Parathyroid adenoma (tissue), 2 donors: ENCODE measurements around the gene ZER1.

Source experiments
- H2AFZ ChIP-seq: fragments of 300-600 bp; sonication (generic); one replicate; pipeline ENCODE4 v1.7.0; 2017; ENCODE audit warnings: antibody characterized with exemption, mild to moderate bottlenecking
- H3K27ac ChIP-seq: fragments of 300-600 bp; sonication (generic); one replicate; pipeline ENCODE4 v1.7.0; 2017
- H3K27me3 ChIP-seq: fragments of 300-600 bp; sonication (generic); one replicate; pipeline ENCODE4 v1.7.0; 2017; ENCODE audit warnings: low read length; ENCODE audit not compliant: control insufficient read depth, insufficient read depth
- H3K36me3 ChIP-seq: fragments of 300-600 bp; sonication (generic); one replicate; pipeline ENCODE4 v1.7.0; 2017; ENCODE audit warnings: low read length; ENCODE audit not compliant: control insufficient read depth, insufficient read depth
- H3K4me1 ChIP-seq: fragments of 300-600 bp; sonication (generic); one replicate; pipeline ENCODE4 v1.7.0; 2017; ENCODE audit warnings: control low read depth
- H3K4me2 ChIP-seq: fragments of 300-600 bp; sonication (generic); one replicate; pipeline ENCODE4 v1.7.0; 2017; ENCODE audit warnings: low read length
- H3K4me3 ChIP-seq: fragments of 300-600 bp; sonication (generic); one replicate; pipeline ENCODE4 v1.7.0; 2017; ENCODE audit warnings: low read depth, low read length
- H3K79me2 ChIP-seq: fragments of 300-600 bp; sonication (generic); one replicate; pipeline ENCODE4 v1.7.0; 2017; ENCODE audit warnings: control low read depth
- H3K9ac ChIP-seq: fragments of 300-600 bp; sonication (generic); one replicate; pipeline ENCODE4 v1.7.0; 2017; ENCODE audit warnings: mild to moderate bottlenecking
- H3K9me3 ChIP-seq: fragments of 300-600 bp; sonication (generic); one replicate; pipeline ENCODE4 v1.7.0; 2017; ENCODE audit warnings: low read length; ENCODE audit not compliant: control insufficient read depth
- TF ChIP-seq, protein P1 (sequence below): fragments of 300-600 bp; sonication (generic); IDR thresholded peaks from one replicate; pipeline ENCODE4 v1.7.0; 2017; ENCODE audit warnings: antibody characterized with exemption, mild to moderate bottlenecking
- donor health status: primary hyperparathyroidism.

ZER1 gene

DNA sequence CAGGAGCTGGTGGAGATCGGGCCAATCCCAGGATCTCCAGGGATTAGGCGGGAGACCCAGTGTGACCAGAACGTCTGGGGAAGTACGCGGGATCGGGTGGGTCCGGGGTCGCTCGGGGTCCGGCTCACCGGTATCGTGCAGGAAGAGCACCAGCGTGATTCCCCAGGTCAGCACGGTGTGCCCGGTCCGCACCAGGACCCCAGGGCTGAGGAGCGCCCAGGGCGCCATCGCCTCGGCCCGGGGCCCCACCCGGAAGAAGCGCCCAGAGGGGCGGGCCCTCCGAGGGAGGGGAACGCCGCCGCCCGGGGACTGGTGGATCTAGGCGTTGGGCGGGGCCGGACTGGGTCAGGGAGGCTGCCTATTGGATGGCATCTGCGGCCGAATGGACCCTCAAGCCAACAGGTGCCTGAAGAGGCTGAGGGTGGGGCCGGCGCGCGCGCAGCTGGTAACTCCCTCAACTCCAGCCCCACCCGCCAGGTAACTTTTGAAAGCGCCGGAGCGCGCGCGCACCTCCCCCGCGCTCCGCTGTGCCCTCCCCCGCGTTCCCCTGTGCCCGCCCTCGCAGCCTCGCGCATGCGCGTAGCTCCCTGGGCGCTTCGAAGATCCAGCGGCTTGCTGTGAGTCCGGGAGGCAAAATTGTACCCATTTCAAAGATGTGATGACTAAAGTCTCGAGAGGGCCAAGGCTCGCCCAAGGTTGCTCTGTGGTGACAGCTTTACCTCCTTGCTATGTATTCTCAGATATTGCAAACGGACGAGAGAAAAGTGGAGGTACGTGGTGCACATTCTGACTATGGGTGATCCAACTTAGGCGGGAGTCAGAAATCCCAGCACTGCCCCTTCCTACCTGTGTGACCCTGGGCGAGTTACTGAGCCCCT is 47.6 kb downstream of the ZER1 start, which contains the start of gene ZDHHC12:
TSS of gene ZDHHC12 (minus strand) at position 262 of the 878 bp plus-strand sequence. CDS start at position 228, 34 bp downstream.
- Histone ChIP-seq H3K9me3 (no peaks in the 10 kb centered on the region), H3K4me3 (peak within 1 kb of the TSS; percentile 83), H3K36me3 (no peaks in the 10 kb centered on the region), H3K4me2 (peak within 1 kb of the TSS; percentile 96), H3K4me1 (peaks cover 5% of the 10 kb centered on the region), H3K27ac (peak within 1 kb of the TSS; percentile 56), H3K79me2 (no peaks in the 10 kb centered on the region), H3K9ac (no peak within 1 kb of the TSS), H2AFZ (peak within 1 kb of the TSS; percentile 72), H3K27me3 (no peaks in the 10 kb centered on the region)
- TF ChIP-seq, protein P1, sequence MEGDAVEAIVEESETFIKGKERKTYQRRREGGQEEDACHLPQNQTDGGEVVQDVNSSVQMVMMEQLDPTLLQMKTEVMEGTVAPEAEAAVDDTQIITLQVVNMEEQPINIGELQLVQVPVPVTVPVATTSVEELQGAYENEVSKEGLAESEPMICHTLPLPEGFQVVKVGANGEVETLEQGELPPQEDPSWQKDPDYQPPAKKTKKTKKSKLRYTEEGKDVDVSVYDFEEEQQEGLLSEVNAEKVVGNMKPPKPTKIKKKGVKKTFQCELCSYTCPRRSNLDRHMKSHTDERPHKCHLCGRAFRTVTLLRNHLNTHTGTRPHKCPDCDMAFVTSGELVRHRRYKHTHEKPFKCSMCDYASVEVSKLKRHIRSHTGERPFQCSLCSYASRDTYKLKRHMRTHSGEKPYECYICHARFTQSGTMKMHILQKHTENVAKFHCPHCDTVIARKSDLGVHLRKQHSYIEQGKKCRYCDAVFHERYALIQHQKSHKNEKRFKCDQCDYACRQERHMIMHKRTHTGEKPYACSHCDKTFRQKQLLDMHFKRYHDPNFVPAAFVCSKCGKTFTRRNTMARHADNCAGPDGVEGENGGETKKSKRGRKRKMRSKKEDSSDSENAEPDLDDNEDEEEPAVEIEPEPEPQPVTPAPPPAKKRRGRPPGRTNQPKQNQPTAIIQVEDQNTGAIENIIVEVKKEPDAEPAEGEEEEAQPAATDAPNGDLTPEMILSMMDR, result no peak

DNA sequence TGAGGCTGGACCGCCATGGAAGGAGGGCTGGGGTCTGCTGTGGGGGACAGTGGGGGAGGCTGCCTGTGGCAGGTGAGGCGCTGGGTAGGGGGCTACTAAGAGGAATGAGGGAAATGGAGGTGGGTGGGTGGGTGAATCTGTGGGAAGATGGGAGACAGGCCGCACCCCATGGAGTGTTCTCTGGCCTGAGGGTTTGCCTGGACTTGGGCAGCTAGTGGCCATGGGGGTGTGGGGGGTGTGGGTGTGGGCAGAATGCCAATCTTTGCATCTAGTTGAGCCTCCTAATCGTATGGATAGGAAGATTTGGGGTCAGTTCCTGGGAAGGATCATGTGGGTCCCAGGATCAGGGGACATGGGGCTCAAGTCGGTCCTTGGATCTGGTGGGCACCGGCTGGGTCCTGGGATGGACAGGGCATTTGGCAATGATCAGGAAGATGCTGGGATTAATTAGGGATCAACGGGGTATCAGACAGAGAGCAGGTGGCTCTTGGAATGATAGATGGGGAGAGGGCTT is 48.3 kb downstream of the ZER1 start:
- Histone ChIP-seq H3K27me3 (no peaks in the 10 kb centered on the region), H3K4me3 (peak overlapping the region; percentile 83), H3K79me2 (no peaks in the 10 kb centered on the region), H3K4me2 (peak overlapping the region; percentile 96), H2AFZ (peak overlapping the region; percentile 72), H3K27ac (no peak overlapping the region), H3K36me3 (no peaks in the 10 kb centered on the region), H3K4me1 (peaks cover 5% of the 10 kb centered on the region), H3K9ac (no peak overlapping the region), H3K9me3 (no peaks in the 10 kb centered on the region)
- TF ChIP-seq, protein P1, result no peak

DNA sequence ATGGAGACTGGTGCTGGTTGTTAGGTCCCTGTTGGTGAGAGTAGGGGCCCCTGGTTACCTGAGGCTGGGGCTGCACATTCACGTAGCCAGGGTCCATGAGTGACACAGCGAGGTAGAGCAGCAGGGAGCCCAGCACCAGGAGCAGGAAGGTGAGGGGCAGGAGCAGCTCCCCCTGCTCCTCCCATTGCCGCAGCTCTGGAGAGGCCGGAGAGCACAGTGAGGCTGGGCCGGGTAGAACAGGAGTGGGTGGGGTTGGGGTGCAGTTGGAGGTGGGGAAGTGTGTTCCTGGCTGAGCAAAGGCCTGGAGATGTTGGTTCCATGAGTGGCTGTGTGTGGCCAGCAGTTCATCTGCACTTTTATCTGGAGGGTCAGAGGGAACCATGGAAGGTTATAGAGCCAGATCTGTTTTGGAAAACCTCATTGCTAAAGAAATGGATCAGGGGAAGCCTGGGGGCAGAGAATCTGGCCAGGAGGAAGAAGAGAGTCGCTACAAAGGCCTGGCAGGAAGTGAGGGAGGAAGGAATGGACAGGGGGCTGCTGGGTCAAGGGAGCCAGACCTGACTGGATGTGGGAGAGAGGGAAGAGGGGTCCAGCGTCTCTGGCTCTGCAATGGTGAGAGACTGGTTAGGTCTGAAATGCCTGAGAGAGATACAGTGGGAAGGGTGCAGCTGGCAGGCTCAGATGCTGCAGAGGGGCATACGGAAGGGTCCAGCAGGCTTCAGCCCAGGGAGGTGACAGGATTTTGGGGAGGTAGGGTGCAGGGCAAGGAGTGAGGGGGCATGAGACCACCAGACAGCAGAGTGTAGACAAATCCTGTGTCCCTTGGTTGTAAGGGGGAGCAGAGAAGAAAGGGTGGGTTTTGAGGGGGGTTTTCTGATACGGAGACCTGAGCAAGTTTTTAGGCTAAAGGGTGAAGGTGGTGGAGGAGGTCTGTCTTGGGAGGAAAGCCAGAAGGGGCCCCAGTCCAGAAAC is 49.1 kb downstream of the ZER1 start:
- H3K4me3 ChIP-seq, result no peak overlapping the region
- no peak overlapping the region for H3K4me2 ChIP-seq
- no peaks in the 10 kb centered on the region for H3K79me2 ChIP-seq
- H3K27ac ChIP-seq, result no peak overlapping the region
- no peak overlapping the region for H3K9ac ChIP-seq
- no peaks in the 10 kb centered on the region for H3K36me3 ChIP-seq
- TF ChIP-seq, protein P1, result no peak
- H3K9me3 ChIP-seq, result no peaks in the 10 kb centered on the region
- H3K27me3 ChIP-seq, result no peaks in the 10 kb centered on the region
- peaks cover 5% of the 10 kb centered on the region for H3K4me1 ChIP-seq
- no peak overlapping the region for H2AFZ ChIP-seq

DNA sequence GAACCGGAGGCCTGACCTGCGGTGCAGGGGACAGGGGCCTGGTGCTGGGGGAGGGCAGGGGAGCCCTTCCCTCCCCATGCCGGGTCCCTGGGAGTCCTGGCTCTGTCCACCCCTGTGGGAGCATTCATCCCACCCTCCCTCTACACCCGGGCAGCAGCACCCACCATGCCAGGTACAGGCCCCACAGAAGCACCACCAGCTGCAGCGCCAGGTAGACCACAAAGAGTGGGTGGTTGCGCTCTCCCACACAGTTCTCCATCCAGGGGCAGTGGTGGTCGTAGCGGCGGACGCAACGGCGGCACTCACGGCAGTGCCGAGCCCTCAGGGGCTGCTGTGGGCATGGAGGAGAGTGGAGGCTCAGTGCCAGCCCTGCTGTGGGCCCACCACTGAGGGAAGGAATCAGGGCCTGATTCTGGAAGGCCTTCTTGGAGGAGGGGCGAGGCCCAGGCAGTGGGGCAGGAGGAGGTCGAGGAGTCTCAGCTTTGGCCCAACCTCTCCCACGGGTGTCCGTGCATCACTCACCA is 50.2 kb downstream of the ZER1 start:
- Histone ChIP-seq H2AFZ (no peak overlapping the region), H3K4me2 (no peak overlapping the region), H3K79me2 (no peaks in the 10 kb centered on the region), H3K36me3 (no peaks in the 10 kb centered on the region), H3K4me3 (no peak overlapping the region), H3K27me3 (no peaks in the 10 kb centered on the region), H3K9ac (no peak overlapping the region), H3K4me1 (peaks cover 5% of the 10 kb centered on the region), H3K9me3 (no peaks in the 10 kb centered on the region), H3K27ac (no peak overlapping the region)
- TF ChIP-seq, protein P1, result no peak
